Measurements from ENCODE around the gene WSCD2.

Gene WSCD2

GRCh38 chr12:108237272-108237671 lies 108.2 kb downstream of the WSCD2 start:
- no peak for DNase-seq

GRCh38 chr12:108238474-108238873 lies 109.4 kb downstream of the WSCD2 start:
- DNase-seq: no peak

- DNase-seq: no peak
These were observed 110.3 kb downstream of the WSCD2 start for GRCh38 chr12:108239378-108239777.

- DNase-seq: no peak
These were observed 111.1 kb downstream of the WSCD2 start for GRCh38 chr12:108240027-108240785.

- DNase-seq: no peak
These were observed 111.8 kb downstream of the WSCD2 start for GRCh38 chr12:108240928-108241327.

- no peak for DNase-seq
These were observed 113.1 kb downstream of the WSCD2 start for GRCh38 chr12:108241986-108242703.

GRCh38 chr12:108247130-108247529 lies 118.0 kb downstream of the WSCD2 start:
- DNase-seq: no peak

- no peak for DNase-seq
These were observed 118.9 kb downstream of the WSCD2 start for GRCh38 chr12:108248011-108248410.

- DNase-seq: no peak
These were observed 123.4 kb downstream of the WSCD2 start for GRCh38 chr12:108252523-108252922.

GRCh38 chr12:108253540-108253939 lies 124.5 kb downstream of the WSCD2 start:
- no peak for DNase-seq

- no peak for DNase-seq
These were observed 124.9 kb downstream of the WSCD2 start for GRCh38 chr12:108254030-108254429.

- no peak for DNase-seq
These were observed 125.6 kb downstream of the WSCD2 start for GRCh38 chr12:108254517-108255251.

- DNase-seq: no peak
These were observed 126.1 kb downstream of the WSCD2 start for GRCh38 chr12:108255252-108255602.

GRCh38 chr12:108257004-108257403 lies 127.9 kb downstream of the WSCD2 start:
- DNase-seq: no peak

GRCh38 chr12:108257610-108258106 lies 128.6 kb downstream of the WSCD2 start:
- no peak for DNase-seq

GRCh38 chr12:108260039-108260438 lies 131.0 kb downstream of the WSCD2 start:
- no peak for DNase-seq

- no peak for DNase-seq
These were observed 131.9 kb downstream of the WSCD2 start for GRCh38 chr12:108260969-108261368.

GRCh38 chr12:108265505-108265904 lies 136.4 kb downstream of the WSCD2 start:
- no peak for DNase-seq

- no peak for DNase-seq
These were observed 137.0 kb downstream of the WSCD2 start for GRCh38 chr12:108266131-108266530.

- DNase-seq: no peak
These were observed 138.4 kb downstream of the WSCD2 start for GRCh38 chr12:108267450-108267849.

- DNase-seq: no peak
These were observed 139.3 kb downstream of the WSCD2 start for GRCh38 chr12:108268397-108268796.

- DNase-seq: no peak
These were observed 140.1 kb downstream of the WSCD2 start for GRCh38 chr12:108269224-108269623.

- no peak for DNase-seq
These were observed 141.2 kb downstream of the WSCD2 start for GRCh38 chr12:108270035-108270848.
